Neuronal stem cell (in vitro differentiated cells): ENCODE data around the gene SDCCAG8.

Source experiments
- DNase-seq: peaks from one replicate; pipeline ENCODE4 v3.0.0-alpha.2; 2013; ENCODE audit warnings: low spot score
- H2AFZ ChIP-seq: one replicate; pipeline ENCODE4 v1.6.1; 2013; ENCODE audit warnings: mild to moderate bottlenecking, low read length, inconsistent platforms
- H2AK5ac ChIP-seq: 2 replicates; pipeline ENCODE4 v1.6.1; 2013; ENCODE audit warnings: low read depth, mild to moderate bottlenecking, inconsistent platforms, low read length, moderate library complexity, mixed read lengths
- H2BK120ac ChIP-seq: 2 replicates; pipeline ENCODE4 v1.6.1; 2013; ENCODE audit warnings: low read depth, mild to moderate bottlenecking, inconsistent platforms, low read length, moderate library complexity, mixed read lengths
- H2BK12ac ChIP-seq: one replicate; pipeline ENCODE4 v1.6.1; 2013; ENCODE audit warnings: low read length, inconsistent platforms
- H2BK15ac ChIP-seq: 2 replicates; pipeline ENCODE4 v1.6.1; 2013; ENCODE audit warnings: mild to moderate bottlenecking, low read length, inconsistent platforms, mixed read lengths
- H2BK5ac ChIP-seq: one replicate; pipeline ENCODE4 v1.6.1; 2013; ENCODE audit warnings: inconsistent platforms, mild to moderate bottlenecking, low read length, moderate library complexity
- H3K14ac ChIP-seq: one replicate; pipeline ENCODE4 v1.6.1; 2013; ENCODE audit warnings: low read length, inconsistent platforms
- H3K18ac ChIP-seq: 2 replicates; pipeline ENCODE4 v1.6.1; 2013; ENCODE audit warnings: low read length, inconsistent platforms
- H3K23ac ChIP-seq: 2 replicates; pipeline ENCODE4 v1.6.1; 2013; ENCODE audit warnings: low read depth, mild to moderate bottlenecking, mixed read lengths, low read length, inconsistent platforms; ENCODE audit not compliant: poor library complexity
- H3K27ac ChIP-seq: replicated peaks from 3 replicates; pipeline ENCODE4 v1.5.1; 2013; ENCODE audit warnings: low read length, inconsistent platforms
- H3K27me3 ChIP-seq, 3 experiments: 2 replicates each; pipeline ENCODE4 v1.6.1; 2013; ENCODE audit warnings: low read length in 3 of 3, mild to moderate bottlenecking in 2 of 3, inconsistent platforms in 1 of 3, low read depth in 1 of 3, mixed read lengths in 1 of 3, moderate library complexity in 1 of 3; ENCODE audit not compliant: control insufficient read depth in 3 of 3, insufficient read depth in 3 of 3
- H3K36me3 ChIP-seq, 2 donors: replicated peaks in 1 of 2; 2 replicates each; pipeline ENCODE4 v1.6.1; 2013; ENCODE audit warnings: low read length in 2 of 2; ENCODE audit not compliant: control insufficient read depth in 2 of 2, insufficient read depth in 2 of 2
- H3K4ac ChIP-seq: 2 replicates; pipeline ENCODE4 v1.6.1; 2013; ENCODE audit warnings: inconsistent platforms, mild to moderate bottlenecking, low read length, moderate library complexity
- H3K4me1 ChIP-seq, 2 donors: 1 replicate in 1 of 2; 2 replicates in 1 of 2; pipeline ENCODE4 v1.6.1; 2013; ENCODE audit warnings: low read length in 2 of 2, low read depth in 1 of 2; ENCODE audit not compliant: control insufficient read depth in 2 of 2, insufficient read depth in 1 of 2
- H3K4me2 ChIP-seq: one replicate; pipeline ENCODE4 v1.6.1; 2013; ENCODE audit warnings: mild to moderate bottlenecking, low read length, inconsistent platforms; ENCODE audit not compliant: insufficient read depth, poor library complexity, severe bottlenecking
- H3K4me3 ChIP-seq, 2 donors: 2 replicates each; pipeline ENCODE4 v1.5.1; 2013; ENCODE audit warnings: low read length in 2 of 2, mild to moderate bottlenecking in 2 of 2, inconsistent platforms in 1 of 2, moderate library complexity in 1 of 2
- H3K79me1 ChIP-seq: one replicate; pipeline ENCODE4 v1.6.1; 2013; ENCODE audit warnings: low read depth, mild to moderate bottlenecking, inconsistent platforms, low read length, moderate library complexity
- H3K9ac ChIP-seq: one replicate; pipeline ENCODE4 v1.6.1; 2013; ENCODE audit warnings: mild to moderate bottlenecking, low read depth, low read length, inconsistent platforms; ENCODE audit not compliant: poor library complexity
- H3K9me3 ChIP-seq, 2 donors: replicated peaks in 1 of 2; 2 replicates each; pipeline versions ENCODE3 to v1.6.1; 2013; ENCODE audit warnings: low read length in 2 of 2, mild to moderate bottlenecking in 2 of 2, inconsistent platforms in 1 of 2, low read depth in 1 of 2, mixed read lengths in 1 of 2, moderate library complexity in 1 of 2; ENCODE audit not compliant: control insufficient read depth in 2 of 2, insufficient read depth in 1 of 2
- H4K8ac ChIP-seq: one replicate; pipeline ENCODE4 v1.6.1; 2013; ENCODE audit warnings: low read depth, mild to moderate bottlenecking, inconsistent platforms, low read length, moderate library complexity
- H4K91ac ChIP-seq: one replicate; pipeline ENCODE4 v1.6.1; 2013; ENCODE audit warnings: low read length, low read depth, mild to moderate bottlenecking, inconsistent platforms; ENCODE audit not compliant: poor library complexity
- WGBS, 2 donors: extraction: QIAGEN DNeasy Blood & Tissue Kit; methylation state at CpG; one replicate each; pipeline ENCODE4 v1.1.7; 2013; ENCODE audit warnings: missing lambda C conversion rate in 2 of 2, mixed read lengths in 1 of 2; ENCODE audit not compliant: insufficient read length in 2 of 2, insufficient replicate concordance in 1 of 2; ENCODE audit errors: extremely low coverage in 2 of 2; 5-methylcytosine and 5-hydroxymethylcytosine counted together

The SDCCAG8 gene

GRCh38 chr1:243394066-243394465, 138.2 kb downstream of the SDCCAG8 start:
- WGBS, 2 donors, result 100% methylated on average over 1 of the region's 4 CpGs; no CpG with 5 or more reads in 1 of the 2 donors
- DNase-seq, result no peak
- no peaks in the 10 kb centered on the region for H3K9me3 ChIP-seq

GRCh38 chr1:243394601-243395464, 139.0 kb downstream of the SDCCAG8 start:
- H3K4me2 ChIP-seq, result no peak overlapping the region
- no peak overlapping the region for H3K14ac ChIP-seq
- no peak for DNase-seq
- H3K36me3 ChIP-seq, result no peaks in the 10 kb centered on the region
- no peaks in the 10 kb centered on the region for H3K27me3 ChIP-seq
- H3K4ac ChIP-seq, result no peak overlapping the region
- no peak overlapping the region for H4K91ac ChIP-seq
- no peak overlapping the region for H3K23ac ChIP-seq
- no peak overlapping the region for H2BK5ac ChIP-seq
- no peak overlapping the region for H3K27ac ChIP-seq
- no peak overlapping the region for H3K9ac ChIP-seq
- peaks cover 7 to 17% of the 10 kb centered on the region in 2 donors for H3K4me1 ChIP-seq
- H2BK12ac ChIP-seq, result no peak overlapping the region
- H3K9me3 ChIP-seq, result no peaks in the 10 kb centered on the region
- H2BK120ac ChIP-seq, result no peak overlapping the region
- no peak overlapping the region for H4K8ac ChIP-seq
- no peak overlapping the region for H2BK15ac ChIP-seq
- H3K18ac ChIP-seq, result no peak overlapping the region
- no peaks in the 10 kb centered on the region for H3K79me1 ChIP-seq
- no CpG with 5 or more reads among the region's 15 CpGs for WGBS, 2 donors
- no peak overlapping the region for H3K4me3 ChIP-seq
- H2AK5ac ChIP-seq, result no peak overlapping the region
- peak overlapping the region; percentile 49 for H2AFZ ChIP-seq

More at GRCh38 chr1:243394066-243394465, 138.2 kb downstream of the SDCCAG8 start:
- no peak overlapping the region for H3K4me2 ChIP-seq
- H3K79me1 ChIP-seq, result no peaks in the 10 kb centered on the region
- no peak overlapping the region for H2AFZ ChIP-seq
- no peak overlapping the region for H3K9ac ChIP-seq
- H3K18ac ChIP-seq, result no peak overlapping the region
- no peak overlapping the region for H3K14ac ChIP-seq
- no peak overlapping the region for H2BK5ac ChIP-seq
- no peak overlapping the region for H2AK5ac ChIP-seq
- no peak overlapping the region for H3K27ac ChIP-seq
- no peaks in the 10 kb centered on the region for H3K36me3 ChIP-seq
- no peak overlapping the region for H3K23ac ChIP-seq
- H3K27me3 ChIP-seq, result no peaks in the 10 kb centered on the region
- no peak overlapping the region for H2BK12ac ChIP-seq
- no peak overlapping the region for H2BK15ac ChIP-seq
- peaks cover 7 to 17% of the 10 kb centered on the region in 2 donors for H3K4me1 ChIP-seq
- no peak overlapping the region for H4K8ac ChIP-seq
- no peak overlapping the region for H2BK120ac ChIP-seq
- no peak overlapping the region for H3K4me3 ChIP-seq
- no peak overlapping the region for H3K4ac ChIP-seq
- H4K91ac ChIP-seq, result no peak overlapping the region

- H3K18ac ChIP-seq, result no peak overlapping the region
- H2BK5ac ChIP-seq, result no peak overlapping the region
- no peak overlapping the region for H3K4ac ChIP-seq
- H3K23ac ChIP-seq, result no peak overlapping the region
- H4K91ac ChIP-seq, result no peak overlapping the region
- H3K4me2 ChIP-seq, result no peak overlapping the region
- no peak overlapping the region for H3K9ac ChIP-seq
- no peak overlapping the region for H2AFZ ChIP-seq
- H2AK5ac ChIP-seq, result no peak overlapping the region
- no peaks in the 10 kb centered on the region for H3K9me3 ChIP-seq
- H4K8ac ChIP-seq, result no peak overlapping the region
- no peak for DNase-seq
- no peak overlapping the region for H3K27ac ChIP-seq
- no peak overlapping the region for H2BK15ac ChIP-seq
- peaks cover 4 to 17% of the 10 kb centered on the region in 2 donors for H3K4me1 ChIP-seq
- no peaks in the 10 kb centered on the region for H3K79me1 ChIP-seq
- no peak overlapping the region for H2BK120ac ChIP-seq
- no peak overlapping the region for H3K4me3 ChIP-seq
- H3K27me3 ChIP-seq, result no peaks in the 10 kb centered on the region
- H2BK12ac ChIP-seq, result no peak overlapping the region
- H3K36me3 ChIP-seq, result no peaks in the 10 kb centered on the region
- H3K14ac ChIP-seq, result no peak overlapping the region
Measured at GRCh38 chr1:243396424-243396823, 140.6 kb downstream of the SDCCAG8 start.

GRCh38 chr1:243396876-243397275, 141.0 kb downstream of the SDCCAG8 start:
- H2BK5ac ChIP-seq, result no peak overlapping the region
- H3K4ac ChIP-seq, result no peak overlapping the region
- no peak overlapping the region for H3K4me3 ChIP-seq
- no peak overlapping the region for H2BK120ac ChIP-seq
- H3K27ac ChIP-seq, result no peak overlapping the region
- no peaks in the 10 kb centered on the region for H3K36me3 ChIP-seq
- H3K9ac ChIP-seq, result no peak overlapping the region
- no peaks in the 10 kb centered on the region for H3K9me3 ChIP-seq
- H3K14ac ChIP-seq, result no peak overlapping the region
- peaks cover 0 to 17% of the 10 kb centered on the region in 2 donors for H3K4me1 ChIP-seq
- WGBS, 2 donors, result no CpG with 5 or more reads among the region's 5 CpGs
- no peak overlapping the region for H3K18ac ChIP-seq
- no peak overlapping the region for H4K91ac ChIP-seq
- H4K8ac ChIP-seq, result no peak overlapping the region
- DNase-seq, result no peak
- H2BK12ac ChIP-seq, result no peak overlapping the region
- H3K23ac ChIP-seq, result no peak overlapping the region
- H3K4me2 ChIP-seq, result no peak overlapping the region
- H2BK15ac ChIP-seq, result no peak overlapping the region
- H2AK5ac ChIP-seq, result no peak overlapping the region
- H2AFZ ChIP-seq, result no peak overlapping the region
- H3K27me3 ChIP-seq, result no peaks in the 10 kb centered on the region
- no peaks in the 10 kb centered on the region for H3K79me1 ChIP-seq
